GM19463 (cell line): ENCODE measurements around the gene MAGI1.

ENCODE experiments used
- ATAC-seq: cut with Tn5 transposase; IDR thresholded peaks from one replicate; pipeline ENCODE4 v1.9.1; 2021; ENCODE audit warnings: mild to moderate bottlenecking, moderate library complexity; ENCODE audit not compliant: unreplicated experiment

Gene MAGI1

DNA sequence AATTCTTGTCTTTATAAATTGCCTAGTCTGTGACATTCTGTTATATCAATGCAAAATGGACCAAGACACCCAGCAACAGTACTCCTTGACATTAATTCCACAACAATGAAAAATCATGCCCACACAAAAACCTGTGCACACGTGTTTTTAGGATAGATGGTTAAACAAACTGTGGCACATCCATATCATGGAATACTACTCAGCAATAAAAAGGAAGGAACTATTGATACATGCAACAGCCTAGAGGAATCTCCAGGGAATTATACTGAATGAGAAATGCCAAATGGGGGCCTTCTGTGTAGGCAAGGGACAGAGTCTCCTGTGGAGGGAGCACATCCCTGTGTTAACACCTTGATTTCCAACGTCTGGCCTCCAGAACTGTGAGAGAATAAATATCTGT, 388.5 kb downstream of the MAGI1 start:
- no peak for ATAC-seq

DNA sequence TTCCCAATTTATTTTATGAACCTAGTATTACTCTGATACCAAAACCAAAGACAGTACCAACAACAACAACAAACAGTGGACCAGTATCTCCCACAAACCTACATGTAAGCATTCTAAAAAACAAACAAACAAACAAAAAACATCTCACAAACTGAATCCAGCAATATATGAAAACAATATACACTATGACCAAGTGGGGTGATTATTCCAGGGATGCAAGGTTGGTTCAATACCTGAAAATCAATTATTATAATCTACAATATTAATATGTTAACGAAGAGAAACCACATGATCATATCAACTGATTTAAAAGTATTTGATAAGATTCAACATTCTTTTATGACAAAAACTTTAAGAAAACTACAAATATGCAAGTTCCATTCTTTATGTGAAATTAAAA, 391.3 kb downstream of the MAGI1 start:
- no peak for ATAC-seq

DNA sequence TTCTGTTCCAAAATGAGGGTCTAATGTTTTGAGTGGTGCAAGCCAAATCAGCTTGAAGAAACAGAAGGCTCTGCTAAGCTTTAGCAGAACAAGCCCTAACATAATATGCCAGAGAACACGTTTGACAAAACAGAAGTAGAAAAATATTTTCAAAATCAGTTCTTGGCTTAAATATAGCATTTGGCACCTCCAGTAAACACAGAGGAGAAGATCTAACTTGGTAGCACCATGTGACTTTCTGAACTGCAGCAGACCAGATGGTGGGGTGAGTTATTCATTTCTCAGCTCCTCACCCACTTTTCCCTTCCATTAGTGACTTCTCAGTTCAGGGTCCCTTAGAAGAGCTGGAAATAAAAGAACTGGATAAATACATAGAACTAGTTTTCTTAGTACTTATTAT, 395.8 kb downstream of the MAGI1 start:
- ATAC-seq, result no peak

DNA sequence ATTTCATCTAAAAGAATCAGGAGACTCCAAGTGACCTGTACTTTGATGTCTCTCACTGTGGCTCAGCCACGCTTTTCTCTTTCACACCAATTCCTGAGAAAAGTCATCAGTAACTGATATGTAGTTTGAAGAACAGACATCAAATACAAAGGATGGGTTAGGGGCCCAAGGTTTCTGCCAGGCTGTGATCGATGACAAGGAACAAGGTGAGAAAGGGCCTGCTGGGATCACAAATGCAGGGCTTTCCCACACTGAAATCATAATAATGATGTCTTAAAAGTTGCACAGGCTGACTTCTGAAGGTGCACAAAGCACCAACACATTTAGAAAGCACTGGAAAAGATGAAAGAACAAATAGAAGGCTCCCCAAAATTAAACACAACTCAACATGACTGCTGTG, 396.9 kb downstream of the MAGI1 start:
- ATAC-seq, result no peak

DNA sequence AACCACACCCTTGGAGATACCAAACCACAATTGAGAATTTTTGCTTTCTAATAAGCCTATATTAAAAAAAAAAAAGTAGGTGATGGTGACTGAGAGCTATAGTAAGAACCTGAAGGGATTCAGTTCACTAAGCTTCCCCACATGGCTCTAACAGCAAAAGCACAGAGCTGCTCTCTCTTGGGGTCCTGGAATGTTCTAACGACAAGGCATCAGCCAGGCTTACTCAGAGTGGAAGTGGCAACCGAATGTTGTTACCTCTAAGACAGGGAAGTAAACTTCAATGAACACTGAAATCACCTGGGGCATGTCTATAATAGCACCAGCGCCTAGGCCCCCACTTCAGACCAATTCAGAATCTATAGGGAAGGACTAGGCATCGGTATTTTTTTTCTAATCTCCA, 397.7 kb downstream of the MAGI1 start:
- no peak for ATAC-seq

DNA sequence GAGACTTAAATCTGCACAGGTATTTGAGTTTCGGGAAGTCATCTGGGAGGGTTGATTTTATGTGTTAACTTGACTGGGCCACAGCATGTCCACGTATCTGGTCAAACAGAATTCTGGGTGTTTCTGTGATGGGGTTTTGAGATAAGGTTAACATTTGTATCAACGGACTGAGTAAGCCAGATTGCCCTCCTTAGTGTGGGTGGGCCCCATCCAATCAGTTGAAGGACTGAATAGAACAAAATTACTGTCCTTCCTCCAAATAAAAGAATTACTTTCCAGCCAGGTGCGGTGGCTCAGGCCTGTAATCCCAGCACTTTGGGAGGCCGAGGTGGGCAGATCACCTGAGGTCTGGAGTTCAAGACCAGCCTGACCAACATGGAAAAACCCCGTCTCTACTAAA, 399.3 kb downstream of the MAGI1 start:
- no peak for ATAC-seq

DNA sequence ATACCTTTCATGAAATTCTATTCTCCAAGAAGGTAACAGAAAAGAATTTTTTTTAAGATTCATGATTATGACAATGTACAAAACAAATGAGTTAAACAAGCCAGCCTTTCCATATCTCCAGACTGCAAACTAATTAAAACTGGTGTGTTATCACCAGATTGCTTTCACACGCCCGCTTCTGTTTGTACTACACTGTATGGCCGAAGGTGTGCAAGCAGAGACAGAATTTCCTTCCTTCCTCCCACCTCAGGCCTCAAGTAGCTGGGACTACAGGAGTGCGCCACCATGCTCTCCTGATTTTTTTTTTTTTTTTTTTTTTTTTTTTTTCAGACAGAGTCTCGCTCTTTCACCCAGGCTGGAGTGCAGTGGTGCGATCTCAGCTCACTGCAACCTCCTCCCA, 400.4 kb downstream of the MAGI1 start:
- no peak for ATAC-seq

DNA sequence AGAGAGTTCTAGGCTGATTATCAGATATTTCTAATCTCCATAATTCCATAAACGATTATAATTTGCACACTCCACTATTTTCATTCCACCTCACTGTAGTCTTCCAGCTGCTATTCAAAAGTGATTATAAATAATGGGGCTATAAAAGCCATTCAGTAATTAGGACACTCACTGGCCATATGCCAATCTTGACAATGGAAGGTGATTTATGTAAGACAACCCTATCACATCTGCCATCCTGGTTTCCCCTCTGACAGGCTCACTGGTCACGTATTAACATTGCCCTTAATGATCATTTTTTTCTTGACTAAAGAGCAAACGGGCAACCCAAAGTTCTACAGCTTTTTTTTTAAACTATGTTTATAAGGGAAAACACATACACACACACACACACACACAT, 402.4 kb downstream of the MAGI1 start:
- ATAC-seq, result no peak

DNA sequence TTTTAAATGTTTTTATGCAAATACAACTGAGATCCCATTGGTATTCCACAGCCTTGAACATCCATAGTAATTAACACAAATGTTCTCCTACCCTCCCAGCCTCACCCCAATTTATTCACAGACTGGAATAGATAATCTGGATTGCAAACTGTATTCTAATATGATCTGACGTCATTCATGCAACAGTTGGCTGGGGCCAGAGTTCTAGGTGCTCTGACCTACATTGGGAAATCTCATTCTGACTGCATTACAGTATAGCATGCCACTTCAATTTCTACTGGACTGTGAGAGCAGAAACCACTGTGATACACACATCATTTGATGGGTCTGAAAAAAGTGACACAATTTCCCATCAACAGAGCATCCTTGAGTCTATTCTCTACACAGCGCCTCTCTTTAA, 403.1 kb downstream of the MAGI1 start:
- ATAC-seq, result no peak

DNA sequence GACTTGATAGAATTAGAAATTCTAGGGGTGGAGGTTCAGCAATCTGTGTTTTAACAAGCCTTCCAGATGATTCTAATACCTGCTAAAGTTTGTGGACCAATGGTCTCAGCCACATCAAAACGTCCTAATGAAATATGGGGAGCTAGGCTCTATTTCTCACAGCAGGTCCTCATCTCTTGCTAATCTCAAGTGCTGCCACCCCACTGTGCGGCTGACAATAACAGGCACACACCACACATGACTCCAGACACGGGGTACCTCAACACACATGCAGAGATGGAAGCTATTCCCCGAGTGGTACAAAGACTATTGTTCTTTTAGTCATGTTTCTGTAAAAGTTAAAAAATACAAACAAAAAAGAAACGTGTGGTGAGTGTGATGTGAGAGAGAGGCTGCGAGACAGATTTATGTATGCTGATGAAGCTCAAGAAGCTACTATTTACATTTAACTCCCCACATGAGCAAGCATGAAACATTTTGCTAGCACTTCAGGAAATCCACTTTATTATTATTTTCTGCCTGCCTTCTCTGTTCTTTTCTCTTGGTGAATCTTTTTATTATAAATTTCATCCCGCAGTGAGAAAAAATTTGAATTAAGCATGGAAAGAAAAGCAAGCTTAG, 405.6 kb downstream of the MAGI1 start:
- ATAC-seq, result no peak

DNA sequence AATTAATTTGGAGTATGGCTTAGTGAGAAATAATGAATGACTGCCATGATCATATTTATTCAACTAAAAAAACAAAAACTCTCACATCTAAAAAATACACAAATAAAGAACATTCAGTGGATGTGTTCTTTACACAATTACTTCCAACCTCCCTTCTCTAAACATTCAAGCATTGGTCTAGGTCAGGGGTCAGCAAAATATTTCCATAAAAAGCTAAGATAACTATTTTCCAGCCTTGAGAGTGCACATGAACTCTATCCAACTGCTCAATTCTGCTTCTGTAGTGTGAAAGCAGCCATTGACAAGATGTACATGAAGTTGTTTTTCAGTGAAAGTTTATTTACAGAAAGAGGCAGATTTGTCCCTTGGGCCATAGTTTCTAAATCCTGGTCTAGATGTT, 406.3 kb downstream of the MAGI1 start:
- ATAC-seq, result no peak

DNA sequence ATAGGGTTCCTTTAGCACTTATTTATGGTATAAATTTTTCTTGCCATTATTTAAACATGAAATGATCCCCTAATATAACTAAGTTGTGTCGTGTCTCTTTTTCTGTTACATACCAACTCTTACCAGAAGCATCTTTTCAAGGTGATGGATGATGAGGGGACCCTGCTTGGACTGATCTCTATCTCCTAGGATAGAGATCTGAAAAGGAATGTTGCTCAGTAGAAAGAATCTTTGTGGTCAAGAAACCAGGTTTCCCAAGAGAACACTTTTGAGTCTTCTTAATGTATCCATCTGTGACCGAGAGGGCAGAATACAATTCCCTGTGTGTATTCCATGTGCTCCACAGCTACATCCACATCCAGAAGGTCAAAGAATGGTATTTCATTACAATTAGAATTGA, 409.7 kb downstream of the MAGI1 start:
- no peak for ATAC-seq

DNA sequence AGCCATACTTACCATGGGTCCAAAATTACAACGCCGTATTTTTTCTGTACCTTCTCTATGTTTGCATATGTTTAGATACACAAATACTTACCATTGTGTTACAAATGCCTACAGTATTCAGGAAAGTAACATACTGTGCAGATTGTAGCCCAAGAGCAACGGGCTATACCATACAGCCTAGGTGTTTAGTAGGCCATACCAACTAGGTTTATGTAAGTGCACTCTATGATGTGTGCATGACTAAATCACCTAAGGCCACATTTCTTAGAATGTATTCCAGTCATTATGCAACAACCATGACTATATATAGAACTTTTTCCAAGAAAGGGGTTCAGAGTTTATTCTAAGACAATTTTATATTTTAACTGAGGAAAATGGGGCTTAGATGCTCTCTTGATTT, 411.7 kb downstream of the MAGI1 start:
- ATAC-seq, result no peak

DNA sequence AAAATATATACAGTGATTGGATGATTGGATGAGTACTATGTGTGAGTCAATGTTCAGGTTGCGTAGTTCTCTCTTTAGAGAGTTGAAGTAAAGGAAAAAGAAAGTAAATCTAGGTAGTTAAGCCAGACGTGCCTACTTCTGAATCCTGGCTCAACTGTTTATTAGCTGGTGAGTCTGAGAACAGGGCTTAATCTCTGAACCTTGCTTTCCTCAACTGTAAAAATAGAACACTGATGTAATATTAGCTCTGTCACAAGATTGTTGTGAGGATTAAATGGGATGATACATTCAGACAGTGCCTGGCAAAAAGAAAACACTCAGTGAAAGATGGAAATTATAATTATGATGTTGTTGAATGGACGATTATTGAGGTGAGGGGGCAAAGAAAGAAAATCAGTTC, 413.4 kb downstream of the MAGI1 start:
- no peak for ATAC-seq

DNA sequence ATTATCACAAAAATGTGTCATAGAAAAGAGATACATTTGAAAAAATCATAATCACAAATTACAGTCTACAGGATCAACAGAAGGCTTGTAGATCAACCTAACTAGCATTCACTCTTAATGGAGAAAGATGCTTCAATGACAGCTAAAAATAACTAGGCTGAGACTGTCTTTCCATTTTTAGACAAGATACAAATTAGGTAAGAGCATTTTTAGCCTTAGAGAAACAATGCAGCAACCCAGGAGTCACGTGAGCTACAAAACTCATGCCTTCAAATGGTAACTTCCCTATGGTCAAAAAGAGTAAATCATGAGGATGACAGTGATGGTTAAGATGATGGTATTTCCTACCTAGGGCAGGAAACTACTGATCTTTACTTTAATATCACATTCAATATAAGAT, 415.4 kb downstream of the MAGI1 start:
- ATAC-seq, result no peak

DNA sequence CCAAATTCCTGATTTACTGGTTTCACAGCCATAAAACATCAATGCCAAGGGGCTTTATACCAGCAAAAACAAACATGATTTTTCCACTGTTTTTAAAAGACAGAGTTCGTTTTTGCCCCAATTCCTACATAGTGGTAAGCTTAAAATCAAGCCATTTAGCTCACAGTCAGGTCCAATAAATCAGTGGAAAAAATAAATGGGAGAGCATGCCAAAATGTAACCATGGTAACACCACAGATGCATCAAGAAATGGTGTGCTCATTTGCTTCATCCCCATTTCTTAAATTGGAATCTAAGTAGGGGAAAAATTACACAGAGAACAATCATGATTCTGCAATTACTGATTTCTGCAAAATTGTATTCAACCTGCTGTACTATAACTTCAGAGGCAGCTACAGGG, 418.8 kb downstream of the MAGI1 start:
- ATAC-seq, result no peak

DNA sequence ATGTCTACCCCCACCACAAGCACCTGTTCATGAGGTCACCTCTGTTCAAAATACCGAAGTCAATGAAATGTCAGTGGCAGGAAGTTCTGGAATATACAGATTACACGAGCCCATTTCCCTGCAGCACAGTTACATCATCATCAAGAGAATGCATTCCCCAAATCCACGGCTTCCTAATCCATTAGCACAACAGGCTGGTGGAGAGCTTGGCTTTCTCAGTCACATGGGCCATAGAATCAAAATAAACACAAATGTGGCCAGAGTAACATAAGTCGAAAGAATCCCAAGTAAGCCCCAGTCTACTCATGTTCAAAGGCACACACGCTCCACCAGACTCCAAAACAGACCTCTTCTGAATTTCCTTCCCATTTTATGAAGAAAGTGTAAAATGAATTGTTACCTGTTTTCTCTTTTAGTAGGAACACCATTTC, 419.3 kb downstream of the MAGI1 start:
- no peak for ATAC-seq

DNA sequence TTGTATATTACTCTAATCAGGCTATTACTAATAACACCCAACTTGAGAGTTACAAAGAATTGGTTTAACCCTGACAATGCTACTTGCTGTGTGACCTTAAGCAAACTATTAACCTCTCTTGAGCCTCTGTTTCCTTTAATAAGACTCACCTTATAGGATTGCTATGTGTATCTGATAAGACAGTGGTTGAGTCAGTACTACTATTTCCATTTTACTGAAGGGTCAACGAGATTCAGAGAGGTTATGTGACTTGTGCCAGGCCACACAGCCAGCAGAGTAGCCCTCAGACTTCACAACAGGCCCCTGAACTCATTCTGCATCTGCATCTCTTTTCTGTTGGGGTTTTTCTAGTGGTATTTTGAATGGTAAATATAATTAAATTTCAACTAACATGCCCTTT, 420.1 kb downstream of the MAGI1 start:
- ATAC-seq, result no peak

DNA sequence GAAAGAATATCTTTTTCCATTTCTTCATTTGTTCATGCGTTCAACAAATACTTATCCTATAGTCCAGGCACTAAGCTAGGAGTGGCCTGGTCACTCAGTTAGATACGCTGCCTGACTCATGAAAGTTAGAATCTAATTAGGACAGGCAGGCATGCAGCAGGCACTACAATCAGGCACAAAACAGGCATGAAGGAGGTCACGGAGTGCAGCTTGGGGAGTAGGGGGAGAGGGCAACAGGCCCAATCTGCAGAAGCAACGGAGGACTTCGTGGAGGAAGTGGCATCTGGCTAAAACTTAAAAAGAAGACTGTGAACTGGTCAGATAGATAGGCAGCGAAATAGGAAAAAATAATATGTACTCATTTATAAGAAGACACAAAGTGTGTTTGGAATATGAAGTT, 420.9 kb downstream of the MAGI1 start:
- no peak for ATAC-seq

DNA sequence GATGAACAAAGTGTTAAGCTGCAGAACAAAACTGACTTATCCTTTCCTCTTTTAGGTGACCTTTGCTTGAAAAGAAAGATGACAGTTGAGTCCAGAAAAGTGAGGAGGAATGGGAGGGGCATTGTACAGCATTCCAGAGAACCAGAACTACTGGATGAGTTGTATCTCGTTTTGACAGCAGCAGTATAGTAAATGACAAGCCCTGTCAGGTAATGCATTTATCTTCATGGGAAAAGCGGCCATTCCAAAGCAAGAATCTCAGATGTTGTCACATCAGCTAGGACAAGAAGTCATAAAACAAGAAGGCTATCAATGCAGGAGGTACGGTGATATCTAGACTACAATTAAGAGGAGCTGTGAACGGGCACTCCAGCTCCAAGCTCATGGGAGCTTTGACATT, 421.5 kb downstream of the MAGI1 start:
- no peak for ATAC-seq

DNA sequence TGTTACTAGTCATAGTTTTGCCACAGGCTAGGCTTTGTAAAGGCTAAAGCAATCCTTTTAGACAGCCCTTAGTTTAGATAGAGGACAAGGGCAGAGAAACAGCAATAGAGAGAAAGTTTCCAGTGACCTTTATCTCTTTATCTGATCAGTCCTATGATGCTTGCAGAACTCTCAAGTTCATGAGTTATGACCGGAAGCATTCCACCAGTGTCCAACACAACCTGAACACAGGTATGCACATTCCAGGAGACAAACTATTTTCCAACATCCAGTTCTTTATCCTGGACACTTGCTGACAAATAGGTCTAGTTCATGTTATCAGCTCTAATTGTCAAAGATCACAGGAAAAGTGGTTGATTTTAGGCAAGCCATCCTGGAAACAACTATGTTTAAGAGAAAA, 422.2 kb downstream of the MAGI1 start:
- no peak for ATAC-seq

DNA sequence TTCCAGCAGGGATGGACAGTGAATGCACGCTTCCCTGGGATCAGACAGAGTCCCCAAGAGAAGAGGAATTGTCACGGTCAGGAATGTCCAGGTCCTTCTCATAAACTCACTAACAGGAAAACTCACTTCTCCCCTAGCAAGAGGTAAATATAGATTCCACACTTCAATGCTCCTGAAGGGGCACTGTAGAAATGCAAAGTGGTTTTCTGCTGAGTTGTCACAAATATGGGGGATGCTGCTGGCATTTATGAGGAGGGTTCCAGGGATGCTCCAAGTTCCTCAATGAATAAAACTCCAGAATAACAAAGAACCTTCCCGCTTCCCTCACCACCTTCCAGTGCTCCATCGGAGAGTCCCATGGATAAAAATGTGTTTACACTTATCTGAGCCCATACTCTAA, 423.4 kb downstream of the MAGI1 start:
- no peak for ATAC-seq

DNA sequence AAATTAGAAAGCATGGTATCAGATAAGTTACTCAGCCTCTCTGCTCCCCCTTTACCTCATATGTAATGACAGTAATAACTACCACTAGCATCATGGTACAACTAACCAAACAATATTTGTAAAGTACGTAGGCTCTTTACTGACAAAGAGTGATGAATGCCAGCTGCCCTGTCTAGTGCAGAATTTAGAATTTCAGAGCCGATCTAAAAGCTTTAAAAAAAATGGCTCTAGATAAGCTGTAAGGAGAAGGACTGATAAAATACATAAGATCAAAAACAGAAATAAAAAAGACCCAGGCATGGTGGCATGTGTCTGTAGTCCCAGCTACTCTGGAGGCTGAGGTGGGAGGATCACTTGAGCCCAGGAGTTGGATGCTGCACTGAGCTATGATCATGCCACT, 424.1 kb downstream of the MAGI1 start:
- no peak for ATAC-seq
